AG04449 (cell line): Measurements from ENCODE around the gene CDH13.

Experiments used
- CTCF ChIA-PET: fragments of 350-600 bp; formaldehyde crosslinking; extraction: SDS; loops from one replicate; lab custom pipeline; 2021; ENCODE audit warnings: antibody characterized with exemption; lab: Yijun Ruan, JAX
- POLR2A ChIA-PET: fragments of 400-600, 350-600 bp; formaldehyde crosslinking; extraction: SDS; loops from one replicate; lab custom pipeline; 2020; ENCODE audit warnings: antibody characterized with exemption, inconsistent platforms; lab: Yijun Ruan, JAX
- DNase-seq: peaks from one replicate; pipeline ENCODE4 v3.0.0-alpha.2; 2010; ENCODE audit warnings: low read depth, low spot score
- H3K4me3 ChIP-seq: 2 replicates; pipeline ENCODE4 v1.5.1; 2011; ENCODE audit warnings: low read depth, mild to moderate bottlenecking, control low read depth, low read length
- CTCF ChIP-seq: IDR thresholded peaks from one replicate; pipeline ENCODE4 v1.5.1; 2011; ENCODE audit warnings: mild to moderate bottlenecking, moderate library complexity, low read length, control low read depth, inconsistent platforms; ENCODE audit not compliant: insufficient read depth; ENCODE audit errors: missing control alignments

Gene CDH13

GRCh38 chr16:83666449-83666848, 1039.7 kb downstream of the CDH13 start:
- ChIA-PET CTCF (interaction anchor here (1.4 kb wide), 1 partner anchor 160 kb away, joined by 3 read pairs; no protein-coding TSS in a partner anchor), POLR2A (no interaction called here)
- no peak for DNase-seq
- no peak for TF ChIP-seq CTCF
- H3K4me3 ChIP-seq: no peak overlapping the region

GRCh38 chr16:83669456-83669855, 1042.7 kb downstream of the CDH13 start:
- no peak overlapping the region for H3K4me3 ChIP-seq
- CTCF ChIA-PET: no interaction called here
- POLR2A ChIA-PET: no interaction called here
- TF ChIP-seq CTCF: no peak
- DNase-seq: no peak

GRCh38 chr16:83674931-83675535, 1048.3 kb downstream of the CDH13 start:
- no peak for TF ChIP-seq CTCF
- ChIA-PET POLR2A (no interaction called here), CTCF (no interaction called here)
- no peak overlapping the region for H3K4me3 ChIP-seq
- DNase-seq: no peak

- ChIA-PET POLR2A (no interaction called here), CTCF (no interaction called here)
- DNase-seq: no peak
- H3K4me3 ChIP-seq: no peak overlapping the region
- TF ChIP-seq CTCF: no peak
These were observed 1049.3 kb downstream of the CDH13 start for GRCh38 chr16:83676086-83676485.

GRCh38 chr16:83680980-83681379, 1054.2 kb downstream of the CDH13 start:
- CTCF ChIA-PET: no interaction called here
- POLR2A ChIA-PET: no interaction called here
- no peak for TF ChIP-seq CTCF
- DNase-seq: no peak
- no peak overlapping the region for H3K4me3 ChIP-seq

- no peak for DNase-seq
- POLR2A ChIA-PET: no interaction called here
- no peak overlapping the region for H3K4me3 ChIP-seq
- CTCF ChIA-PET: no interaction called here
- TF ChIP-seq CTCF: no peak
These were observed 1054.7 kb downstream of the CDH13 start for GRCh38 chr16:83681381-83681956.
